ENCODE results near the gene PREX1.
"Not testable (repeated sequence)": the region's sequence is repeated elsewhere in the genome, so short reads cannot be mapped to it uniquely, and the experiment has no call there.

The PREX1 gene

GRCh38 chr20:48846516-48847492 is 19.0 kb upstream of the PREX1 start:
- ATAC-seq (peak; percentile 99), DNase-seq (peak; percentile 85)

DNA sequence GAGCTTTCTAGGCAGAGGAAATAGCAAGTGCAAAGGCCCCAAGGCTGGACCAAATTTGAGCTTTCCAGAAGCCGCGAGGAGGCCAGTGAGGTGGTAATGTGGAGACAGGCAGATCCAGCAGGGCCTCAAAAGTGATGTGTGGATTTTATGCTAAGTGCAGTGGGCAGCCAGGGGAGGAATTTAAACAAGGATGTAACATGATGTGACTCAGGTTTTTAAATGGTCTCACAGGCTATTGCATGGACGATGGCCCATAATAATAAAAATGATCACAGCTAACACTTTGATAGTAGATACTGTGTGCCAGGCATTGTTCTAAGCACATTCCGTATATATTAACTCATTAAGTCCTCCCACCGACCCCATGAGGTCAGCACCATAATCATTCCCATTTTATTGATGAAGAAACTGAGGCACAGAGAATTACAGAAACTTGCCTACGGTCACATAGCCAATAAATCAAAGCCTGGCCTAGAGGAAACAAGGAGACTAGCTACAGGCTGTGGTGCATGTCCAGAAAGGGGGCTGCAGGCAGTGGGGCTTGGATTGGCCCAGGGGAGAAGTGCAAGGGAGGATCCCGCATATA is 18.0 kb upstream of the PREX1 start:
- ATAC-seq: no peak
- no peak for DNase-seq

- DNase-seq (no peak), ATAC-seq (no peak)
These were observed 17.2 kb upstream of the PREX1 start for GRCh38 chr20:48844996-48845395.

- not testable (repeated sequence) for DNase-seq, ATAC-seq
These were observed 16.1 kb upstream of the PREX1 start for GRCh38 chr20:48843896-48844295.

DNA sequence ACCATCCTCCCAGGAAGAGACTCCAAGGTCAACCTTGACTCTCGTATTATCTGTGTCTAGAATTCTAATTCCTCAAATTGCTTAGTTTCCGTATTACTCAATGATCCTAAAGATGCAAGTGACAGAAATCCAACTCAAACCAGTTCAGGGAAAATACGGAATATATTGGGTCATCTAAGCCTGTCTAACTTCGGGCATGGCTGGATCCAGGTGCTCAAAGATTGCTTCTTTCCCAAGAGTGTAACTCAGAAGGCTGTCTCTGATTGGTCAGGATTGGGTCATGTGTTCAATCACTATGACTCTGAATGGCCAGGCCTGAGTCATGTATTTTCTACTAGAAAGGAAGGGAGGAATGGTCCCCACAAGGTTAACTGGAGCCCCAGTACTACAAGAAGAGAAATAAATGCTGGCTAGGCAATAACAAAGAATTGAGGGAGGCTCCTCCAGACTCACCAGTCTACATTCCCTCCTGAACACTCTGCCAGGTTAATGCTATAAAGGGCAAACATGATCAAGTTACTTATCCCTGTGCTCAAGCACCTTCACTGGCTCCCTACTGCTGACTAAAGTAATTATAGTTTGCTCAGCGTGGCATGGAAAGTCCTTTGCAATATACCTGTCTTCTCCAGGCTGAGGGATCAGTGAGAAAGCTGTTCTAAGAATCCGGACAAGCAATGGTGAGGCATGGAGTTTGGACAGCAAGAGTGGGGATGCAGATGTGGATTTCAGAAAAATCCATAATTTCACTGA is 15.4 kb upstream of the PREX1 start:
- ATAC-seq: no peak
- DNase-seq: no peak

GRCh38 chr20:48841875-48842529 is 14.2 kb upstream of the PREX1 start:
- ATAC-seq (no peak), DNase-seq (no peak)

- ATAC-seq (no peak), DNase-seq (no peak)
These were observed 13.5 kb upstream of the PREX1 start for GRCh38 chr20:48841196-48841874.

DNA sequence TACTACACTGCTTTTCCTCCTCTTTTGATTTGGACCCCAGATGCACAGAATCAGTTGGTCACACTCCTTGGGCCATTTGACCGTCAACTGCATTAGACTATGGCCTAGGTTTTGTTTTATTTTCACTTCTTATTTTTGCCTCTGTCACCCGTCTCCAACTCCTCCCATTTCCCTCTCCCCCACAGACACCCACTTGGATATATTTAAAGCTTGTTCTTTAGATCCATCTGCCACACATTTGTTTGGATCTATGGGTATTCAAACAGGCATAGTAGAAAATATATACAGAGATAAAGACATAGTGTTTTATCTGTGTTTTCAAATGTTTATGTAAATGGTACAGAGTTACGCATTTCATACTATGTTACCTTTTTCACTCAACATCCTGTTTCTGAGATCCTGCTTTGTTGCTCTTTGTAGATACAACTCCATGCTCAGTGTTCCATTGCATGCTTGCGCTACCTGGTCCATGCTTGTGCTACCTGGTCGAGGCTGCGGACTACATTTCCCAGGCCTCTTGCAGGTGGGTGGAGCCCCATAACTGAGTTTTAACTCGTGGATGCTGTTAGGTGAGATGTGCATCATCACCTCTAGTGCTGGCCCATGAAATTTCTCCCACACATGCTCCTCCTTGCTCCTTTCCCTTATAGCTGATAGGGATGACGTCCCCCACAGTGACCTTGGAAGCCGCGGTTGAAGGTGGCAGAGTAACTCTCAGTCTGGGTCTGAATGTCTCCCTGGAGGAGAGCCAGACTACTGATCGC is 11.5 kb upstream of the PREX1 start:
- DNase-seq: no peak
- no peak for ATAC-seq

DNA sequence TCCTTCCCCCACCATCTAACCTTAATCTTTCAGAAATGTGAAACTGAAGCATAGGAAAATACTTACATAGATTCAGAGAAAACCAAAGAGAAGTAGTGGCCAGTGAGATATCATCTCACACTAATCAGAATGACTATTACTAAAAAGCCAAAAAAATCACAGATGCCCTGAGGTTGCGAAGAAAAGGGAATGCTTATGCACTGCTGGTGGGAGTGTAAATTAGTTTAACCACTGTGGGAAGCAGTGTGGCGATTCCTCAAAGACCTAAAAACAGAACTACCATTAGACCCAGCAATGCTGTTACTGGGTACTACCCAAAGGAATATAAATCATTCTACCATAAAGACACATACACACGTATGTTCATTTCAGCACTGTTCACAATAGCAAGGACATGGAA is 9.2 kb upstream of the PREX1 start:
- DNase-seq (no peak), ATAC-seq (peak; percentile 6)

- DNase-seq: no peak
- no peak for ATAC-seq
These were observed 7.6 kb upstream of the PREX1 start for GRCh38 chr20:48835390-48835789.

DNA sequence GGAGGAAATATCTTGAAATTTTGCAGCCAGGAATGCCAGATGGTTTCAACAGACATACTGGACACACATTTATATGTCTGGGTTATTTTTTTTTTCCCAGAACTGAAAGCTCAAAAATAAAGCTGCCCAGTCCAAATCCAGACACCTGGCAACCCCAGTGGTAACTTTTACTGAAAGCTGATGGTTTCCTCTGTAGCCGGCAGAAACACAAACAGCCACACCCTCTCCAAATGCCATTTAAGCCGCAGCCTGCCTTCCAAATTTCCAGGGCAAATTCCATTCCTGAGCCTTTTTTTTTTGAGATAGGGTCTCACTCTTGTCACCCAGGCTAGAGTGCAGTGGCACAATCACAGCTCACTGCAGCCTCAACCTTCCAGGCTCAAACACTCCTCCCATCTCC is 6.5 kb upstream of the PREX1 start:
- DNase-seq (no peak), ATAC-seq (no peak)

- no peak for DNase-seq
- ATAC-seq: no peak
These were observed 4.6 kb upstream of the PREX1 start for GRCh38 chr20:48832405-48832730.

DNA sequence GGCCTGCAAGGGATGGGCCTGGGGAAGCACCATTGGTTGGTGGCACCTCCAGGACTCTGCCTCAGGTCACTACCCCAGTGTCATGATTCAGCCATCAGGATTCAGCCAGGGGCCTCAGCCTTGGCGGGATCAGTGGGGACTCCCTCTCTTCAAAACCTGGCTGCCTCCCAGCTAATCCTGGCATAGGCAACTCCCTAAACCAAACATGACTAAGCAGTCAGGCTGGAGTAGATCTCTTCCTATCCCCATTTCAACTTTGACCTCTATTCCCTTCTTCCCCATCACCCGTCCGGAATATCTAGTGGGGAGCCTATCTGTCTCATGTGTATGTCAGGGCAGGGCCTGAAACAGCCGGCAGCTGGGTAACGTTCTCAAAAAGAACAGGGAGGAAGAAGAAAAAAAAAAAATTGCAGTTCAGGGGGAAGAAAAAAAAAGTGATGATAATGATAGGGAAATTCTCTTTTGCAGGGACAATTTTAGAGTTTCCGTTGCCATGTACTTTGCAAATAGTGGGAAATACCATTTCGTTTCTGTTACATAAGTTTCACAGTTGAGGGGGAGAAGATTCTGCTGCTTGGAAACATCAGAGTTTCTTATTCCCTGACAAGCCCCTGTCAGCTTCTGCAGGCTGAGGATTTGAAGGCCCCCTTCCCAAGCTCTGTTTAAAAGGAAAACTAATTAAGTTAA is 4.1 kb upstream of the PREX1 start:
- DNase-seq (no peak), ATAC-seq (no peak)

- ATAC-seq (no peak), DNase-seq (no peak)
These were observed 3.1 kb upstream of the PREX1 start for GRCh38 chr20:48830826-48831318.

GRCh38 chr20:48829940-48830339 is 2.1 kb upstream of the PREX1 start:
- no peak for ATAC-seq
- no peak for DNase-seq

- ATAC-seq: no peak
- DNase-seq: no peak
These were observed 1.1 kb upstream of the PREX1 start for GRCh38 chr20:48828734-48829460.

- DNase-seq: peak; percentile 59
These were observed 672 bp downstream of the PREX1 start for GRCh38 chr20:48826883-48827771.

GRCh38 chr20:48826480-48826879 is 1.3 kb downstream of the PREX1 start:
- not testable (repeated sequence) for ATAC-seq, DNase-seq

More at GRCh38 chr20:48826883-48827771, 672 bp downstream of the PREX1 start:
- peak; percentile 0 for ATAC-seq
